Caco-2 (cell line): ENCODE results near the gene CLDN11. TPM values are rescaled to one million over a fixed set of nuclear protein-coding genes. Genes with fewer than 3 reads are reported as not detected.

ENCODE experiments used
- BruUV-seq: library from RNA; stranded (reverse); fragments of 400-500 nt; replicated peaks from 2 replicates; lab custom pipeline; 2021; lab: Mats Ljungman, UMichigan
- CTCF ChIA-PET: fragments of 300-600 bp; sonication (Branson Sonifier 250); formaldehyde crosslinking; loops from one replicate; lab custom pipeline; 2022; ENCODE audit warnings: antibody characterized with exemption; lab: Charles Lee
- POLR2A ChIA-PET: fragments of 300-600 bp; sonication (Branson Sonifier 250); formaldehyde crosslinking; loops from one replicate; lab custom pipeline; 2022; ENCODE audit warnings: antibody characterized with exemption; lab: Charles Lee
- DNase-seq, 2 experiments: peaks; one replicate each; pipeline versions ENCODE4 v3.0.0 to v3.0.0-alpha.2; 2020 to 2022
- H3K27me3 ChIP-seq: replicated peaks from 2 replicates; pipeline ENCODE4 v1.6.0; 2011; ENCODE audit warnings: low read length; ENCODE audit not compliant: control insufficient read depth, insufficient read depth
- H3K36me3 ChIP-seq: 2 replicates; pipeline ENCODE4 v1.5.1; 2011; ENCODE audit warnings: low read length; ENCODE audit not compliant: control insufficient read depth, insufficient read depth
- H3K4me1 ChIP-seq: fragments of 250-450 bp; sonication (Bioruptor Pico); 2 replicates; pipeline ENCODE4 v1.5.1; 2020; ENCODE audit warnings: mild to moderate bottlenecking
- H3K4me3 ChIP-seq: 2 replicates; pipeline ENCODE4 v1.5.1; 2011; ENCODE audit warnings: low read depth, mild to moderate bottlenecking, control low read depth, low read length
- H3K9me3 ChIP-seq: fragments of 250-450 bp; sonication (Bioruptor Pico); 2 replicates; pipeline ENCODE4 v1.5.1; 2020; ENCODE audit warnings: mild to moderate bottlenecking, moderate library complexity
- H3K27ac Mint-ChIP-seq: one replicate; pipeline ENCODE4 v1.8.0; 2022; ENCODE audit warnings: mixed read lengths; ENCODE audit not compliant: unreplicated experiment
- H3K27me3 Mint-ChIP-seq: one replicate; pipeline ENCODE4 v1.8.0; 2022; ENCODE audit warnings: mixed read lengths; ENCODE audit not compliant: insufficient read depth, unreplicated experiment
- H3K36me3 Mint-ChIP-seq: one replicate; pipeline ENCODE4 v1.8.0; 2022; ENCODE audit warnings: mild to moderate bottlenecking, mixed read lengths; ENCODE audit not compliant: insufficient read depth, unreplicated experiment
- H3K4me1 Mint-ChIP-seq: one replicate; pipeline ENCODE4 v1.8.0; 2022; ENCODE audit warnings: low read depth, mixed read lengths; ENCODE audit not compliant: unreplicated experiment
- H3K4me3 Mint-ChIP-seq: one replicate; pipeline ENCODE4 v1.8.0; 2022; ENCODE audit warnings: mild to moderate bottlenecking, moderate library complexity, mixed read lengths; ENCODE audit not compliant: unreplicated experiment
- H3K9me3 Mint-ChIP-seq: one replicate; pipeline ENCODE4 v1.8.0; 2022; ENCODE audit warnings: mixed read lengths; ENCODE audit not compliant: unreplicated experiment
- CTCF ChIP-seq, 2 experiments: fragments of 200-600 bp in 1 of 2; IDR thresholded peaks; 1 replicate in 1 of 2; 2 replicates in 1 of 2; pipeline versions ENCODE4 v1.5.1 to v1.8.0; 2011 to 2022; ENCODE audit warnings: antibody characterized with exemption in 1 of 2, control low read depth in 1 of 2, inconsistent platforms in 1 of 2, low read depth in 1 of 2, low read length in 1 of 2, mild to moderate bottlenecking in 1 of 2, moderate library complexity in 1 of 2; ENCODE audit not compliant: insufficient read depth in 1 of 2, severe bottlenecking in 1 of 2, unreplicated experiment in 1 of 2
- intact Hi-C: fragments of 100-400 bp; cut with micrococcal nuclease; formaldehyde crosslinking; loops from one replicate; pipeline ENCODE4 v1.10.0; 2022; ENCODE audit not compliant: unreplicated experiment
- total RNA-seq: library from RNA; stranded (reverse); gene quantifications from 2 replicates; pipeline ENCODE4 v1.2.3, GENCODE V29; 2022

CLDN11 gene
- total RNA-seq, 1 experiment from 2014 or later: 0.41 TPM

- intact Hi-C loops: no loop called here
- ChIA-PET POLR2A (no interaction called here), CTCF (no interaction called here)
- Mint-ChIP-seq H3K4me1 (no peaks in the 10 kb centered on the region), H3K9me3 (no peaks in the 10 kb centered on the region), H3K27ac (no peak overlapping the region), H3K27me3 (peaks cover 21% of the 10 kb centered on the region), H3K36me3 (no peaks in the 10 kb centered on the region), H3K4me3 (no peak overlapping the region)
- H3K9me3 ChIP-seq: no peaks in the 10 kb centered on the region
- no peaks in the 10 kb centered on the region for H3K36me3 ChIP-seq
- DNase-seq: no peak
- no TSS peak for BruUV-seq
- no peak overlapping the region for H3K4me3 ChIP-seq
- no peak for TF ChIP-seq CTCF (IDR thresholded peaks at IDR 0.05; ENCODE audit: insufficient read depth in 1 of 2, low read depth in 1 of 2, low read length in 1 of 2, severe bottlenecking in 1 of 2, unreplicated experiment in 1 of 2)
- H3K27me3 ChIP-seq: no peaks in the 10 kb centered on the region
- H3K4me1 ChIP-seq: no peaks in the 10 kb centered on the region
Measured at GRCh38 chr3:170458285-170458684, 39.6 kb downstream of the CLDN11 start.

- POLR2A ChIA-PET: no interaction called here
- BruUV-seq: no TSS peak
- no peaks in the 10 kb centered on the region for H3K9me3 Mint-ChIP-seq
Measured at GRCh38 chr3:170463011-170463410, 44.3 kb downstream of the CLDN11 start.

GRCh38 chr3:170465955-170466354 lies 47.3 kb downstream of the CLDN11 start:
- no peaks in the 10 kb centered on the region; the same call in 1 of the 2 replicates for H3K27me3 ChIP-seq
- 0 out of 2 replicates have a peak, but pooled peaks cover 5% of the 10 kb centered on the region for H3K4me1 ChIP-seq
- no peaks in the 10 kb centered on the region for H3K36me3 ChIP-seq
- DNase-seq: no peak
- ChIA-PET POLR2A (no interaction called here), CTCF (no interaction called here)
- intact Hi-C loops: no loop called here
- no TSS peak for BruUV-seq
- TF ChIP-seq CTCF (IDR thresholded peaks at IDR 0.05; ENCODE audit: insufficient read depth in 1 of 2, low read depth in 1 of 2, low read length in 1 of 2, severe bottlenecking in 1 of 2, unreplicated experiment in 1 of 2): no peak
- H3K4me3 Mint-ChIP-seq: no peak overlapping the region
- no peak overlapping the region for H3K27ac Mint-ChIP-seq
- H3K4me3 ChIP-seq: no peak overlapping the region
- no peaks in the 10 kb centered on the region for H3K9me3 ChIP-seq
- H3K27me3 Mint-ChIP-seq: peaks cover 13% of the 10 kb centered on the region
- H3K4me1 Mint-ChIP-seq: peaks cover 7% of the 10 kb centered on the region
- H3K36me3 Mint-ChIP-seq: no peaks in the 10 kb centered on the region
- no peaks in the 10 kb centered on the region for H3K9me3 Mint-ChIP-seq

More at GRCh38 chr3:170463011-170463410, 44.3 kb downstream of the CLDN11 start:
- Histone ChIP-seq H3K9me3 (no peaks in the 10 kb centered on the region), H3K4me3 (no peak overlapping the region), H3K4me1 (no peaks in the 10 kb centered on the region), H3K27me3 (no peaks in the 10 kb centered on the region; the same call in 1 of the 2 replicates), H3K36me3 (no peaks in the 10 kb centered on the region)
- CTCF ChIA-PET: no interaction called here
- DNase-seq: no peak
- Mint-ChIP-seq H3K4me1 (no peaks in the 10 kb centered on the region), H3K27me3 (peaks cover 13% of the 10 kb centered on the region), H3K27ac (no peak overlapping the region), H3K36me3 (no peaks in the 10 kb centered on the region), H3K4me3 (no peak overlapping the region)
- no peak for TF ChIP-seq CTCF (IDR thresholded peaks at IDR 0.05; ENCODE audit: insufficient read depth in 1 of 2, low read depth in 1 of 2, low read length in 1 of 2, severe bottlenecking in 1 of 2, unreplicated experiment in 1 of 2)
- intact Hi-C loops: no loop called here
